ENCODE measurements around the gene CSAD. TPM values are rescaled to one million over a fixed set of nuclear protein-coding genes. Genes with fewer than 3 reads are reported as not detected.

CSAD gene
- total RNA-seq, 6 experiments from 2014 or later: 20.6 to 54.2 (median 37.1) TPM

DNA sequence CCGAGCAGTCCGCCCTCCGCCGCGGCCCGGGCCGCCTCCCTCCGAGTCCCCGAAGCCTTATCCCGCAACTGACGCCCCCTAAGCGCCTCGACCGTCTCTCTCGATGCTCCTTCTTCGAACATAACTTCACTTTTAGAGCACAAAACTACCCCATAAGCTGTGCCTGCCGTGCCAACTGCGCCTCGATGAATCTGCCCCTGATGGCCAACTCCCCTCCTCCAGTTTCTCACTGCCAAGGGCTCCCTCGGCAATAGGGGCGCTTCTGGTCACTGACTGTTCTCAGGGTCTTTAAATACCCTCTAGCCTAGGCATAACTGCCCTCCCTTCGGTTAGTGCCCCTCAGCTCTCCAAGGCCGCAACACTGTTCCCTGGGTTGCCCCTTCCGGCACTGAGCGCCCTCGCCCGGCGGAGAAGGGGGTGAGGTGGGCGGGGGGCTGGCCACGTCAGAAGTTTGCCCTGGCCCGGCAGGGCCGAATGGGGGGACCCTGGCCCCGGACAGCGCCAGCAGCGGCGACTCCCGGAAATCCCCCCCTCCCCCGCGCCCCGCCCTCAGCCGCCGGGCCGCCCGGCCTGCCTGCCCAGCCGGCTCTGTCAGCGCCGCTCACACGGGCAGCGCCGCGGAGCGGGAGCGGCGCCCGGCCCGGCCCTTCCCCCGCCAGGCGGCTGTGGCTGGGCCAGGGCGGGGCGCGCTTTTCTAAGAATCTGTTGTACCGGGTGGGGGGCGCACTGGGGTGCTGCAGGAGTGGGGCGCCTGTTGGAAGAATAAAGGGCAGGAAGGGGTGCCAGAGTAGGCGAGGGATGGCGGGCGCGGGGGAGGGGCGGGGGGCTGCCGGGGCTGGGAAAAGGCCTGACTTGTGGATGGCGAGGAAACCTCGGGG lies 40.7 kb upstream of the CSAD start:
- H3K4me3 ChIP-seq: peak overlapping the region; percentile 49 to 63 (median 57)
- intact Hi-C loops (cut with DNase I): no loop called here
- DNase-seq: peak; percentile 75 to 81 (median 78)
- H3K4me1 ChIP-seq: peaks cover 0 to 11% (median 0%) of the 10 kb centered on the region in 4 donors
- TF ChIP-seq POLR2A (IDR thresholded peaks at IDR 0.05): peak; percentile 49
- TF ChIP-seq, protein P1, sequence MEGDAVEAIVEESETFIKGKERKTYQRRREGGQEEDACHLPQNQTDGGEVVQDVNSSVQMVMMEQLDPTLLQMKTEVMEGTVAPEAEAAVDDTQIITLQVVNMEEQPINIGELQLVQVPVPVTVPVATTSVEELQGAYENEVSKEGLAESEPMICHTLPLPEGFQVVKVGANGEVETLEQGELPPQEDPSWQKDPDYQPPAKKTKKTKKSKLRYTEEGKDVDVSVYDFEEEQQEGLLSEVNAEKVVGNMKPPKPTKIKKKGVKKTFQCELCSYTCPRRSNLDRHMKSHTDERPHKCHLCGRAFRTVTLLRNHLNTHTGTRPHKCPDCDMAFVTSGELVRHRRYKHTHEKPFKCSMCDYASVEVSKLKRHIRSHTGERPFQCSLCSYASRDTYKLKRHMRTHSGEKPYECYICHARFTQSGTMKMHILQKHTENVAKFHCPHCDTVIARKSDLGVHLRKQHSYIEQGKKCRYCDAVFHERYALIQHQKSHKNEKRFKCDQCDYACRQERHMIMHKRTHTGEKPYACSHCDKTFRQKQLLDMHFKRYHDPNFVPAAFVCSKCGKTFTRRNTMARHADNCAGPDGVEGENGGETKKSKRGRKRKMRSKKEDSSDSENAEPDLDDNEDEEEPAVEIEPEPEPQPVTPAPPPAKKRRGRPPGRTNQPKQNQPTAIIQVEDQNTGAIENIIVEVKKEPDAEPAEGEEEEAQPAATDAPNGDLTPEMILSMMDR (IDR thresholded peaks at IDR 0.05): peak in 2 of 4 donors; percentile 15 to 30
- no peaks in the 10 kb centered on the region for H3K9me3 ChIP-seq
- H3K27ac ChIP-seq: peak overlapping the region; percentile 81 to 93 (median 85)
- H3K27me3 ChIP-seq: no peaks in the 10 kb centered on the region
- no peaks in the 10 kb centered on the region for H3K36me3 ChIP-seq
- ATAC-seq: peak; percentile 59 to 74 (median 66)
- 2% methylated on average over 32 of the region's 72 CpGs for WGBS (ENCODE audit: insufficient coverage, low coverage, low lambda C conversion rate, missing lambda C conversion rate)

DNA sequence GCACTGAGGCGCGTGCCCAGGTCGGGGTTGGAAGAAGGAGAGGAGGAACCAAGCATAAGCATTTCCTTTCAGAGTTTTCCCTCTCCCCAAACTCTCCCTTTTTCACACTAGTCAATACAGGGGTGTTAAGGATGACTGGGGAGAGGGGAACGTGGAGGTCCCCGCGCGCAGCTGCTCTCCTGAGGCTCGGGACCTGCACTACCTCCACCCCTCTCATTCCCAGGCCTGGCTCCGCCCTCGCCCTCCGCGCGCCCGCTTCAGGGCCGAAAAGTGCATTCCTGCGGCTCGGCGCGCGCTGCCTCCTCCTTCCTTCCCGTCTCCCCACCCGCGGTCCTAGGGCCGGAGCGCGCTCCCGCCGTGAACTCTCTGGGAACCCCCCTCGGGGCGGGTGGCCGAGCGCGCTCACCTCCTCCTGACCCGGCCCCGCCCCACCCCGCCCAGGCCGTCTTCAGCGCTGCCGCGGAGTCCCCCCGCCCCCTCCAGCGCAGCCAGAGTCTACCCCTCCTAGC lies 40.0 kb upstream of the CSAD start:
- ATAC-seq (peak; percentile 84 to 91 (median 86)), DNase-seq (peak; percentile 89 to 93 (median 90))
- Histone ChIP-seq H3K4me1 (peaks cover 0 to 11% (median 0%) of the 10 kb centered on the region in 4 donors), H3K27ac (peak overlapping the region; percentile 81 to 93 (median 85)), H3K9me3 (no peaks in the 10 kb centered on the region), H3K4me3 (peak overlapping the region; percentile 49 to 63 (median 57)), H3K36me3 (no peaks in the 10 kb centered on the region), H3K27me3 (no peaks in the 10 kb centered on the region)
- intact Hi-C loops (cut with DNase I): no loop called here
- 0% methylated on average over 8 of the region's 42 CpGs for WGBS (ENCODE audit: insufficient coverage, low coverage, low lambda C conversion rate, missing lambda C conversion rate)
- no peak for TF ChIP-seq POLR2A (IDR thresholded peaks at IDR 0.05)
- TF ChIP-seq, protein P1 (IDR thresholded peaks at IDR 0.05): no peak

DNA sequence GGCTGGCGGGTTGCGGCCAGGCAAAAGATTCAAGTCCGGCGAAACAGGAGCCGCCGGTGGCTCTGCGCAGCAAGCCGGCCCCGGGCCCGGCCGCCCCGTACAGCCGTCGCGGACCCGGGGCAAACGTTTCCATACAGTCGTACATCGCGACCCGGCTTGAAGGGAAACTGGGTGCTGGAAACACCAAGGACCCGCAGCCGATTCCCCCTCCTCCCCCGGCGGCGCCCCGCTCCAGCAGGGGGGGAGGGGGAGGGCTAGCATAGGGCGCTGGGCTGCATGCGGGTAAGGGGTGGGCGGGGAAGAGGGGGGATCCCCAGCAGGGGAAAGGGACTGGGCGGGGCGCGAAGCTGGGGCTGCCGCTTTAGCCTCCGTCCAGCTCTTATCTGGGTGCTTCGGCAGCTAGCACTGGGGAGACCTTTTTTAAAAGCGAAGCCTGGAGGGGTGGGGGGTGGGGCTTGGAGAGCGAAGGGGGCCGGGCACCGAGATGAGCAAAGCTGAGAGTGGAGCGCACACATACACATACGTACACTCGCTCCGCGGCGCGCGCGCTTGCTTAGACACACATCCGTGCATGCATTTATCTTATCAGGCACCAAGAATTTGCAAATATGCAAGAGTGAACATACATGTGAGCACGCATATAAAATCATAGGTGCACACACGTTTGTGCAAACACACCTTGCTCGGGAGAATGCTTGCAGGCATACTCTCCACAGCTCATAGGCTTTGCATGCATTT lies 39.4 kb upstream of the CSAD start:
- peak overlapping the region in 2 of 3 donors; percentile 85 to 93 for H3K27ac ChIP-seq
- H3K36me3 ChIP-seq: no peaks in the 10 kb centered on the region
- 21% methylated on average over 8 of the region's 53 CpGs for WGBS (ENCODE audit: insufficient coverage, low coverage, low lambda C conversion rate, missing lambda C conversion rate)
- ATAC-seq: peak; percentile 4 to 19 (median 12)
- H3K4me3 ChIP-seq: peak overlapping the region; percentile 49 to 63 (median 57)
- H3K9me3 ChIP-seq: no peaks in the 10 kb centered on the region
- no peaks in the 10 kb centered on the region for H3K27me3 ChIP-seq
- TF ChIP-seq, protein P1 (IDR thresholded peaks at IDR 0.05): no peak
- TF ChIP-seq POLR2A (IDR thresholded peaks at IDR 0.05): no peak
- peak in 1 of 3 donors; percentile 63 for DNase-seq
- intact Hi-C loops (cut with DNase I): no loop called here
- H3K4me1 ChIP-seq: peaks cover 0 to 11% (median 0%) of the 10 kb centered on the region in 4 donors

DNA sequence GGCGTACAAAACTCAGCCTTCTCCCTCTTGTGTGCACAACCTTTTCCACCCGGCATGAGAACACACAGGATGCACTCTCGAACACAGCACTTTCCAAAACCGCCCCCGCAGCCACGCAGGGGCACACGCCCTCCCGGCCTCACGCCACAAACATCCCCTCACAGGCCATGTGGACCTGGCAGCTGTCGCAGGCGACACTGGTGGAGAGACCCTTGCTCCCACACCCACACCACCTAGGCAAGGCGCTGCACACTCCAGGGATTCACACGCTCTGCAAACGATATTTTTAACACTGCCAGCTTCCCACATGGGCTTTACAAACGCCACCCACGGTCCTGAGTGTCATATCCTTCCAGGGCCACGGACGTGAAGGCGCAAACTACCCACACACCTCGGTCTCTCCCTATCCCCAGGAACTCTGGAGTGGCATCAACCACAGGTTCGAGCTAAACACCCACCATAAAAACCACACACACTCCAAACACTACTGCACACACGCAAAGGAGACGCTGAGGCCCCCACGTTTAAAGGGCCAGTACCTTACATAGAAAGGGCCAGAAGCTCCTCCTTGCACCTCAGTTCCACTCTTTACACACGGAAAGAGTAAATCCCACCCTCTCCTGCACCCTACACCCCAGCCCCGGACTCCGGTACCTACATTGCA lies 38.7 kb upstream of the CSAD start:
- Histone ChIP-seq H3K27ac (peak overlapping the region in 2 of 3 donors; percentile 85 to 93), H3K4me1 (peaks cover 0 to 11% (median 0%) of the 10 kb centered on the region in 4 donors), H3K9me3 (no peaks in the 10 kb centered on the region), H3K36me3 (no peaks in the 10 kb centered on the region), H3K4me3 (peak overlapping the region; percentile 49 to 63 (median 57)), H3K27me3 (no peaks in the 10 kb centered on the region)
- TF ChIP-seq, protein P1 (IDR thresholded peaks at IDR 0.05): no peak
- TF ChIP-seq POLR2A (IDR thresholded peaks at IDR 0.05): no peak
- ATAC-seq: no peak
- 39% methylated on average over 20 of the region's 27 CpGs for whole genome bisulfite sequencing (ENCODE audit: insufficient coverage, low coverage, low lambda C conversion rate, missing lambda C conversion rate)
- DNase-seq: no peak
- intact Hi-C loops (cut with DNase I): no loop called here

All from right lobe of liver (tissue), 6 donors.